ENCODE measurements around the gene ZFYVE19. TPM values are rescaled to one million over a fixed set of nuclear protein-coding genes. Genes with fewer than 3 reads are reported as not detected.
"Not testable (repeated sequence)": the region's sequence is repeated elsewhere in the genome, so short reads cannot be mapped to it uniquely, and the experiment has no call there.

ZFYVE19 gene
- total RNA-seq, 1 experiment from 2014 or later, result 32.6 TPM

DNA sequence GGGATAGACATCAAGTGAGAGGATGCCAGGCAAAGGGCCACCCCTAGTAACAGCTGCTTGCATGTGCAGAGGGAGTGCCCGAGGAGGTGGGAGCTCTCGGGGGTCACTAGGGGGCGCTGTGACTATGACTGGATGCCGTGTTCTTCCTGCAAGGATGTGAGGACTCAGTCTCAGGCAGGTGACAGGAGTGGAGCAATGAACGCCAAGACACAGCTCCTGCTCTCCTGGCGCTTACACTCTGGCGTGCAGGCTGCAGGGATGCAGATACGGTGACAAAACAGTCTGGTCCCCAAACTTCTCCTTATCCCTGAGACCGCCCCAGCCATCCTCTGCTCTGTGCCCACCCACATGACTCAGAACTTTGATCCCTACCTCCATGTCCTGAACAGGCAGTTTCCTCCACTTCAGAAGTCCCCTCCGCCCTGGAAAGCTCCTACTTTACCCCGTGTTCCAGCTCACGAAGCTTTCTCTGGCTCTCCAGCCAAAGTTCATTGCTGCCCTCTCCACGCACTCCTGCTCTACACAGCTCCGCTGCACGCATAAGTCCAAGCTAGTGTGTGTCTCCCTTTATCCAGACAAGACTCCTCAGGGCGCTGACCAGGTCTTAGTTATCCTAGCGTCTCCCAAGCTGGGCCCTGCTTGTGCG lies 52.4 kb downstream of the ZFYVE19 start:
- no peak overlapping the region for H3K4me2 ChIP-seq
- BruUV-seq (replicated peaks), result no TSS peak
- no peak overlapping the region for H3K27ac ChIP-seq
- H3K79me2 ChIP-seq (ENCODE audit: low read depth), result no peaks in the 10 kb centered on the region
- peaks cover 51% of the 10 kb centered on the region for H3K4me1 ChIP-seq (replicated peaks; ENCODE audit: insufficient read depth)
- DNase-seq, result peak; percentile 62 to 80
- ChIA-PET CTCF (interaction anchor here (0.6 to 3.8 kb wide), 13 partner anchors 9 to 125 kb away, joined by 3 to 84 read pairs (median 8); partner anchors contain the start of genes C15orf62, RHOV and VPS18), POLR2A (ENCODE audit: unreplicated experiment) (interaction anchor here (0.6 kb wide), 2 partner anchors 14 to 276 kb away, joined by 3 to 5 read pairs; no protein-coding TSS in a partner anchor)
- no peaks in the 10 kb centered on the region for H4K20me1 ChIP-seq (ENCODE audit: insufficient read depth)
- H3K9me2 ChIP-seq (ENCODE audit: insufficient read depth), result no peaks in the 10 kb centered on the region
- peaks cover 50% of the 10 kb centered on the region for H3F3A ChIP-seq (ENCODE audit: insufficient read depth, low read depth)
- no peak for TF ChIP-seq EZH2 (IDR thresholded peaks at IDR 0.05; ENCODE audit: low read depth)
- TF ChIP-seq, protein P1, sequence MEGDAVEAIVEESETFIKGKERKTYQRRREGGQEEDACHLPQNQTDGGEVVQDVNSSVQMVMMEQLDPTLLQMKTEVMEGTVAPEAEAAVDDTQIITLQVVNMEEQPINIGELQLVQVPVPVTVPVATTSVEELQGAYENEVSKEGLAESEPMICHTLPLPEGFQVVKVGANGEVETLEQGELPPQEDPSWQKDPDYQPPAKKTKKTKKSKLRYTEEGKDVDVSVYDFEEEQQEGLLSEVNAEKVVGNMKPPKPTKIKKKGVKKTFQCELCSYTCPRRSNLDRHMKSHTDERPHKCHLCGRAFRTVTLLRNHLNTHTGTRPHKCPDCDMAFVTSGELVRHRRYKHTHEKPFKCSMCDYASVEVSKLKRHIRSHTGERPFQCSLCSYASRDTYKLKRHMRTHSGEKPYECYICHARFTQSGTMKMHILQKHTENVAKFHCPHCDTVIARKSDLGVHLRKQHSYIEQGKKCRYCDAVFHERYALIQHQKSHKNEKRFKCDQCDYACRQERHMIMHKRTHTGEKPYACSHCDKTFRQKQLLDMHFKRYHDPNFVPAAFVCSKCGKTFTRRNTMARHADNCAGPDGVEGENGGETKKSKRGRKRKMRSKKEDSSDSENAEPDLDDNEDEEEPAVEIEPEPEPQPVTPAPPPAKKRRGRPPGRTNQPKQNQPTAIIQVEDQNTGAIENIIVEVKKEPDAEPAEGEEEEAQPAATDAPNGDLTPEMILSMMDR (conservative IDR thresholded peaks at IDR 0.05), result peak; percentile 82
- no peaks in the 10 kb centered on the region for H3K27me3 ChIP-seq (ENCODE audit: insufficient read depth, low read depth)
- H3K36me3 ChIP-seq (ENCODE audit: low read depth), result no peaks in the 10 kb centered on the region
- no peak overlapping the region for H2AFZ ChIP-seq
- H3K4me3 ChIP-seq, result no peak overlapping the region
- H3K9me3 ChIP-seq (ENCODE audit: insufficient read depth, low read depth), result no peaks in the 10 kb centered on the region
- intact Hi-C loops (cut with micrococcal nuclease; ENCODE audit: unreplicated experiment), result no loop called here

DNA sequence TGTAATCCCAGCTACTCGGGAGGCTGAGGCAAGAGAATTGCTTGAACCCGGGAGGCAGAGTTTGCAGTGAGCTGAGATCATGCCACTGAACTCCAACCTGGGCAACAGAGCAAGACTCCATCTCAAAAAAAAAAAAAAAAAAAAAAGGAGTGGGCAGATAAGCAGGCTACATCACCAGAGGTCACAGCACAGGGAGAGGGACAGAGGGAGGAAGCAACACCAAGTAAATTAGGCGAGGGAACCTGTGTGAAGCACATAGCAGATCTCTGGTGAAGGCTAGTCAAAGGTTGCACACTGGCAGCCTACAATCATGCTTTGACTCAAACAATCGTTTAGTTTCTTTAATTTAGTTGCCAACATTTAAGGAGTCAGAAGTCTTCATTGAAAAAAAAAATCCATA lies 54.3 kb downstream of the ZFYVE19 start:
- POLR2A ChIA-PET (ENCODE audit: unreplicated experiment), result interaction anchor here (0.5 kb wide), 1 partner anchor 94 kb away, joined by 4 read pairs; no protein-coding TSS in a partner anchor

DNA sequence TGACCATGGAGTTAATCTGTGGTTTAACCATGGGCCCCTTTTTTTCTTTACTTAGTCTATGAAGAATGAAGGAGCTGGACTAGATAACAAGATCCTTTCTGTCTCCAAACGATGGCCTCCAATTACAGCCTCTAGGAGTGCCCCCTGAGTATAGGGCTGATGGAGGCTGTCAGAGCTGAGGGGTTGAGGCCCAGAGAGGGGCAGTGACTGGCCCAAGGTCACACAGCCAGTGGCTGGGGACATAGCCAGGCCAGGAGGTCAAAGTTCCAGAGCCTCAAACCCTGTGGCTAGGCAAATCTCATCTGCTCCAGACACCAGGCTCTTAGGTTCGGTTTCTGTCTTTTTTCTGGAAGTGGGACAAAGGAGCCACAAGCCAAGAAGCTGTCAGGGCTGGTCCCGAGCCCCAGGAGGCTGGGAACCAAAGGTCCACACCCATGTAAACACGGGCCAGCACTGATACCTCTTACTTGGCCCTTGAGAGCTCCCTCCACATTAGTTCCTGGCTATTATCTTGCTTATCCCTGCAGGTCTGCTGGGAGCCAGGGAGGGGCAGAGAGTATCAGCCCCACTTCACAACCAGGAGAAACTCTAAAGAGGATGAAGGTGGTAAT lies 56.9 kb downstream of the ZFYVE19 start:
- no TSS peak for BruUV-seq (replicated peaks)
- peak in 1 of 2 experiments; percentile 38 for DNase-seq
- TF ChIP-seq, protein P1 (conservative IDR thresholded peaks at IDR 0.05), result no peak
- no peak for TF ChIP-seq EZH2 (IDR thresholded peaks at IDR 0.05; ENCODE audit: low read depth)
- Histone ChIP-seq H3K36me3 (ENCODE audit: low read depth) (no peaks in the 10 kb centered on the region), H3K27ac (no peak overlapping the region), H3K9me2 (ENCODE audit: insufficient read depth) (no peaks in the 10 kb centered on the region), H3K4me2 (no peak overlapping the region), H3K4me1 (replicated peaks; ENCODE audit: insufficient read depth) (peaks cover 61% of the 10 kb centered on the region), H3F3A (ENCODE audit: insufficient read depth, low read depth) (peaks cover 41% of the 10 kb centered on the region), H2AFZ (no peak overlapping the region), H3K27me3 (ENCODE audit: insufficient read depth, low read depth) (no peaks in the 10 kb centered on the region), H4K20me1 (ENCODE audit: insufficient read depth) (no peaks in the 10 kb centered on the region), H3K79me2 (ENCODE audit: low read depth) (no peaks in the 10 kb centered on the region), H3K9me3 (ENCODE audit: insufficient read depth, low read depth) (no peaks in the 10 kb centered on the region), H3K4me3 (no peak overlapping the region)
- intact Hi-C loops (cut with micrococcal nuclease; ENCODE audit: unreplicated experiment), result no loop called here
- ChIA-PET CTCF (interaction anchor here (0.5 to 1.2 kb wide), 4 partner anchors 9 to 274 kb away, joined by 3 to 6 read pairs (median 4); no protein-coding TSS in a partner anchor), POLR2A (ENCODE audit: unreplicated experiment) (no interaction called here)

More for the DNA sequence above, 54.3 kb downstream of the ZFYVE19 start:
- H2AFZ ChIP-seq; H3K79me2 ChIP-seq (ENCODE audit: low read depth); H4K20me1 ChIP-seq (ENCODE audit: insufficient read depth); intact Hi-C loops (cut with micrococcal nuclease; ENCODE audit: unreplicated experiment); H3K27me3 ChIP-seq (ENCODE audit: insufficient read depth, low read depth); BruUV-seq (replicated peaks); H3K36me3 ChIP-seq (ENCODE audit: low read depth); DNase-seq; H3K9me3 ChIP-seq (ENCODE audit: insufficient read depth, low read depth); H3K9me2 ChIP-seq (ENCODE audit: insufficient read depth): not testable (repeated sequence)
- Histone ChIP-seq H3K4me1 (replicated peaks; ENCODE audit: insufficient read depth) (peaks cover 64% of the 10 kb centered on the region), H3K27ac (peak overlapping the region; percentile 70), H3F3A (ENCODE audit: insufficient read depth, low read depth) (peaks cover 48% of the 10 kb centered on the region), H3K4me3 (0 out of 2 replicates have a peak overlapping the region, but pooled peaks have one; percentile 14), H3K4me2 (peak overlapping the region; percentile 41; the same call in 1 of the 2 replicates)
- CTCF ChIA-PET, result interaction anchor here (0.9 to 1.4 kb wide), 3 partner anchors 12 to 31 kb away, joined by 3 to 21 read pairs (median 4); no protein-coding TSS in a partner anchor

Other genes starting within 250 kb of the ZFYVE19 start
- 19.5 and 22.2 TPM in 2 replicates for gene CCDC32, start 242.0 kb upstream of the ZFYVE19 start, total RNA-seq (2021)
- 14.0 and 17.1 TPM in 2 replicates for gene RPUSD2, start 237.8 kb upstream of the ZFYVE19 start, total RNA-seq (2021)
- 16.2 and 27.5 TPM in 2 replicates for gene KNL1, start 212.8 kb upstream of the ZFYVE19 start, total RNA-seq (2021)
- 19.8 and 22.5 TPM in 2 replicates for gene RAD51, start 111.9 kb upstream of the ZFYVE19 start, total RNA-seq (2021)
- gene RMDN3, start 51.8 kb upstream of the ZFYVE19 start, total RNA-seq (2021), result 15.7 and 19.8 TPM in 2 replicates
- 1.2 and 1.5 TPM in 2 replicates for gene GCHFR, start 43.0 kb upstream of the ZFYVE19 start, total RNA-seq (2021)
- gene C15orf62, start 37.1 kb upstream of the ZFYVE19 start, total RNA-seq (2021), result 0.23 and 0.33 TPM in 2 replicates
- gene DNAJC17, start 384 bp downstream of the ZFYVE19 start, total RNA-seq (2021), result 27.4 and 33.0 TPM in 2 replicates
- 0.55 and 0.65 TPM in 2 replicates for gene PPP1R14D, start 21.6 kb downstream of the ZFYVE19 start, total RNA-seq (2021)
- gene SPINT1, start 37.0 kb downstream of the ZFYVE19 start, total RNA-seq (2021), result 141 and 180 TPM in 2 replicates
- gene RHOV, start 67.1 kb downstream of the ZFYVE19 start, total RNA-seq (2021), result 1.4 and 4.1 TPM in 2 replicates
- 9.6 and 9.9 TPM in 2 replicates for gene VPS18, start 87.4 kb downstream of the ZFYVE19 start, total RNA-seq (2021)
- 0.48 and 0.55 TPM in 2 replicates for gene DLL4, start 122.3 kb downstream of the ZFYVE19 start, total RNA-seq (2021)
- gene CHAC1, start 146.4 kb downstream of the ZFYVE19 start, total RNA-seq (2021), result 5.3 and 8.6 TPM in 2 replicates